Neural progenitor cell (in vitro differentiated cells): ENCODE data around the gene MYBPHL. TPM values are rescaled to one million over a fixed set of nuclear protein-coding genes. Genes with fewer than 3 reads are reported as not detected.

ENCODE experiments used
- DNase-seq: peaks from one replicate; pipeline ENCODE4 v3.0.0-alpha.2; 2016; ENCODE audit warnings: low spot score
- H2AFZ ChIP-seq: fragments of 200-600 bp; sonication (generic); replicated peaks from 2 replicates; pipeline ENCODE4 v1.6.1; 2016; ENCODE audit warnings: antibody characterized with exemption
- H3F3A ChIP-seq: fragments of 200-600 bp; sonication (generic); 2 replicates; pipeline ENCODE4 v1.6.1; 2016; ENCODE audit warnings: antibody characterized with exemption, low read depth
- H3K27ac ChIP-seq: fragments of 200-600 bp; sonication (generic); 2 replicates; pipeline ENCODE4 v1.5.1; 2016; ENCODE audit warnings: mild to moderate bottlenecking
- H3K27me3 ChIP-seq: fragments of 200-600 bp; sonication (generic); 2 replicates; pipeline ENCODE4 v1.6.1; 2016; ENCODE audit warnings: mild to moderate bottlenecking, moderate library complexity
- H3K36me3 ChIP-seq: fragments of 200-600 bp; sonication (generic); 2 replicates; pipeline ENCODE4 v1.5.1; 2016
- H3K4me1 ChIP-seq: fragments of 200-600 bp; sonication (generic); 2 replicates; pipeline ENCODE4 v1.6.1; 2016; ENCODE audit warnings: mixed run types
- H3K4me2 ChIP-seq: fragments of 200-600 bp; sonication (generic); 2 replicates; pipeline ENCODE4 v1.6.1; 2016
- H3K4me3 ChIP-seq: fragments of 200-600 bp; sonication (generic); 2 replicates; pipeline ENCODE4 v1.5.1; 2016
- H3K79me2 ChIP-seq: fragments of 200-600 bp; sonication (generic); 2 replicates; pipeline ENCODE4 v1.6.1; 2016; ENCODE audit warnings: low read depth
- H3K9ac ChIP-seq: fragments of 200-600 bp; sonication (generic); 2 replicates; pipeline ENCODE4 v1.6.1; 2016
- H3K9me3 ChIP-seq: fragments of 200-600 bp; sonication (generic); 2 replicates; pipeline ENCODE4 v1.5.1; 2016; ENCODE audit warnings: low read depth
- H4K20me1 ChIP-seq: fragments of 200-600 bp; sonication (generic); 2 replicates; pipeline ENCODE4 v1.6.1; 2016; ENCODE audit warnings: low read depth
- H3K27ac Mint-ChIP-seq: 3 replicates; pipeline ENCODE4 v1.8.0; 2021; ENCODE audit warnings: mixed read lengths
- H3K27me3 Mint-ChIP-seq: 2 replicates; pipeline ENCODE4 v1.8.0; 2022; ENCODE audit warnings: low read depth, mild to moderate bottlenecking, inconsistent platforms, moderate library complexity, mixed read lengths; ENCODE audit not compliant: insufficient read depth
- H3K36me3 Mint-ChIP-seq: 3 replicates; pipeline ENCODE4 v1.8.0; 2021; ENCODE audit warnings: mixed read lengths
- H3K4me1 Mint-ChIP-seq: 3 replicates; pipeline ENCODE4 v1.8.0; 2021; ENCODE audit warnings: mixed read lengths
- H3K4me3 Mint-ChIP-seq: 3 replicates; pipeline ENCODE4 v1.8.0; 2021; ENCODE audit warnings: mild to moderate bottlenecking, moderate library complexity, mixed read lengths
- H3K9me3 Mint-ChIP-seq: 3 replicates; pipeline ENCODE4 v1.8.0; 2020; ENCODE audit warnings: mixed read lengths
- EZH2 ChIP-seq: fragments of 200-600 bp; sonication (generic); IDR thresholded peaks from 2 replicates; pipeline ENCODE4 v1.6.1; 2017; ENCODE audit warnings: antibody characterized with exemption, mild to moderate bottlenecking, moderate library complexity
- EZH2phosphoT487 ChIP-seq: fragments of 200-600 bp; sonication (generic); IDR thresholded peaks from 2 replicates; pipeline ENCODE4 v1.6.1; 2017; ENCODE audit warnings: antibody characterized with exemption
- total RNA-seq: library from RNA; depleted of rRNA; stranded (reverse); fragments of >200 nt; gene quantifications from 2 replicates; pipeline ENCODE4 v1.2.3, GENCODE V29; 2015; ENCODE audit warnings: low replicate concordance
- TF ChIP-seq, protein P1 (sequence below): fragments of 200-600 bp; sonication (generic); IDR thresholded peaks from 2 replicates; pipeline ENCODE4 v1.5.1; 2017; ENCODE audit warnings: antibody characterized with exemption, mild to moderate bottlenecking

MYBPHL gene
- total RNA-seq, 1 donor from 2014 or later: not detected

- Histone ChIP-seq H3F3A (peaks cover 26% of the 10 kb centered on the region), H3K36me3 (no peaks in the 10 kb centered on the region), H4K20me1 (peaks cover 4% of the 10 kb centered on the region), H3K27me3 (peaks cover 8% of the 10 kb centered on the region), H3K4me1 (peaks cover 25% of the 10 kb centered on the region), H2AFZ (peak within 1 kb of the TSS; percentile 92), H3K9ac (no peak within 1 kb of the TSS), H3K27ac (no peak within 1 kb of the TSS), H3K4me2 (peak within 1 kb of the TSS; percentile 94), H3K79me2 (peaks cover 45% of the 10 kb centered on the region), H3K9me3 (no peaks in the 10 kb centered on the region), H3K4me3 (peak within 1 kb of the TSS; percentile 67)
- Mint-ChIP-seq H3K4me1 (peaks cover 35% of the 10 kb centered on the region), H3K4me3 (peak within 1 kb of the TSS; percentile 83), H3K27me3 (peaks cover 14% of the 10 kb centered on the region), H3K9me3 (peaks cover 23% of the 10 kb centered on the region), H3K36me3 (peaks cover 27% of the 10 kb centered on the region), H3K27ac (no peak within 1 kb of the TSS)
- peak; percentile 95 for DNase-seq
- TF ChIP-seq EZH2: no peak
- TF ChIP-seq, protein P1, sequence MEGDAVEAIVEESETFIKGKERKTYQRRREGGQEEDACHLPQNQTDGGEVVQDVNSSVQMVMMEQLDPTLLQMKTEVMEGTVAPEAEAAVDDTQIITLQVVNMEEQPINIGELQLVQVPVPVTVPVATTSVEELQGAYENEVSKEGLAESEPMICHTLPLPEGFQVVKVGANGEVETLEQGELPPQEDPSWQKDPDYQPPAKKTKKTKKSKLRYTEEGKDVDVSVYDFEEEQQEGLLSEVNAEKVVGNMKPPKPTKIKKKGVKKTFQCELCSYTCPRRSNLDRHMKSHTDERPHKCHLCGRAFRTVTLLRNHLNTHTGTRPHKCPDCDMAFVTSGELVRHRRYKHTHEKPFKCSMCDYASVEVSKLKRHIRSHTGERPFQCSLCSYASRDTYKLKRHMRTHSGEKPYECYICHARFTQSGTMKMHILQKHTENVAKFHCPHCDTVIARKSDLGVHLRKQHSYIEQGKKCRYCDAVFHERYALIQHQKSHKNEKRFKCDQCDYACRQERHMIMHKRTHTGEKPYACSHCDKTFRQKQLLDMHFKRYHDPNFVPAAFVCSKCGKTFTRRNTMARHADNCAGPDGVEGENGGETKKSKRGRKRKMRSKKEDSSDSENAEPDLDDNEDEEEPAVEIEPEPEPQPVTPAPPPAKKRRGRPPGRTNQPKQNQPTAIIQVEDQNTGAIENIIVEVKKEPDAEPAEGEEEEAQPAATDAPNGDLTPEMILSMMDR: peak; percentile 19
Measured at GRCh38 chr1:109248797-109249629, 57.8 kb downstream of the MYBPHL start, which contains the start of gene CELSR2. Gene CELSR2 (plus strand): TSS chr1:109249539. CDS start chr1:109250080, 541 bp downstream.

DNA sequence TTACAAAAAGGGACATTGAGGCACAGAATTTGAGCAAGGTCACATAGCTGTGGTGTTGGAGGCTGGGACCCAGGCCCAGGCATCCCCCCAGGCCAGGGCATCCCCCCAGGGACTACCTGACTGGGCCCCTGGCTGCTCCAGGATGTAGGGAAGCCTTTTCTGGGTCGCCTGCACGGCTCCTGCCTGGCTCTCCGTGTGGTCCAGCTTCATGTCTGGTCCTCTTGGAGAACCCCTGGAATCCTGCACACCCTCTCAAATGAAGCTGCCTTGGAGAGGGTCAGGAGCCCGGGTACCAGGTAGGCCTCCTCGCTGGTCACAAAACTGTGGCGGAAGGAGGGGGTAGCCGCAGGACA, 58.4 kb downstream of the MYBPHL start:
- H3F3A ChIP-seq: peaks cover 20% of the 10 kb centered on the region
- peaks cover 39% of the 10 kb centered on the region for H3K79me2 ChIP-seq
- H3K4me1 Mint-ChIP-seq: peaks cover 31% of the 10 kb centered on the region
- H3K27ac Mint-ChIP-seq: no peak overlapping the region
- H3K4me2 ChIP-seq: no peak overlapping the region
- DNase-seq: no peak
- peaks cover 19% of the 10 kb centered on the region for H3K4me1 ChIP-seq
- H3K27me3 Mint-ChIP-seq: peaks cover 14% of the 10 kb centered on the region
- H3K36me3 Mint-ChIP-seq: peaks cover 27% of the 10 kb centered on the region
- H3K4me3 Mint-ChIP-seq: no peak overlapping the region
- no peak overlapping the region for H3K4me3 ChIP-seq
- no peak overlapping the region for H3K9ac ChIP-seq
- no peak overlapping the region for H3K27ac ChIP-seq
- H3K9me3 Mint-ChIP-seq: peaks cover 23% of the 10 kb centered on the region
- no peaks in the 10 kb centered on the region for H3K9me3 ChIP-seq
- H3K27me3 ChIP-seq: peaks cover 8% of the 10 kb centered on the region
- TF ChIP-seq EZH2 (no peak), EZH2phosphoT487 (no peak)
- TF ChIP-seq, protein P1: no peak
- H4K20me1 ChIP-seq: peaks cover 4% of the 10 kb centered on the region
- H2AFZ ChIP-seq: peak overlapping the region; percentile 92
- H3K36me3 ChIP-seq: no peaks in the 10 kb centered on the region

- H3K79me2 ChIP-seq: peaks cover 31% of the 10 kb centered on the region
- Mint-ChIP-seq H3K36me3 (peaks cover 24% of the 10 kb centered on the region), H3K4me3 (no peak overlapping the region), H3K4me1 (peaks cover 29% of the 10 kb centered on the region), H3K9me3 (peaks cover 22% of the 10 kb centered on the region), H3K27me3 (peaks cover 13% of the 10 kb centered on the region), H3K27ac (no peak overlapping the region)
- H3K27me3 ChIP-seq: peaks cover 8% of the 10 kb centered on the region
- no peaks in the 10 kb centered on the region for H3K36me3 ChIP-seq
- H4K20me1 ChIP-seq: peaks cover 4% of the 10 kb centered on the region
- H3K9ac ChIP-seq: no peak overlapping the region
- TF ChIP-seq EZH2 (no peak), EZH2phosphoT487 (no peak)
- TF ChIP-seq, protein P1: no peak
- H3F3A ChIP-seq: peaks cover 13% of the 10 kb centered on the region
- H3K4me2 ChIP-seq: no peak overlapping the region
- H2AFZ ChIP-seq: no peak overlapping the region
- no peak for DNase-seq
- no peaks in the 10 kb centered on the region for H3K9me3 ChIP-seq
- peaks cover 14% of the 10 kb centered on the region for H3K4me1 ChIP-seq
- H3K4me3 ChIP-seq: no peak overlapping the region
- H3K27ac ChIP-seq: no peak overlapping the region
Measured at GRCh38 chr1:109247401-109248365, 59.1 kb downstream of the MYBPHL start.
